ENCODE measurements around the gene AUNIP.

- no peak for TF ChIP-seq CTCF (IDR thresholded peaks at IDR 0.05)
- no peak for TF ChIP-seq POLR2A (IDR thresholded peaks at IDR 0.05)
These were observed 30.2 kb downstream of the AUNIP start for GRCh38 chr1:25829046-25829445.
